SK-N-SH treated with all-trans-retinoic acid at 6 μM for 48 hours (cell line): ENCODE measurements around the gene SETDB2.

Experiments
- ARNTL ChIP-seq: fragments of 450-650 bp; formaldehyde crosslinking; IDR thresholded peaks from 2 replicates; pipeline ENCODE4 v1.5.0; 2020; ENCODE audit warnings: low read depth, mild to moderate bottlenecking, moderate library complexity, borderline replicate concordance
- CSDC2 ChIP-seq: fragments of 250-450 bp; sonication (Bioruptor Pico); IDR thresholded peaks from 2 replicates; pipeline ENCODE4 v1.5.0; 2020; ENCODE audit warnings: mild to moderate bottlenecking, moderate library complexity
- GLIS3 ChIP-seq: fragments of 250-450 bp; sonication (Bioruptor Pico); IDR thresholded peaks from 2 replicates; pipeline ENCODE4 v1.5.0; 2020; ENCODE audit warnings: mild to moderate bottlenecking, moderate library complexity
- PATZ1 ChIP-seq: fragments of 250-450 bp; sonication (Bioruptor Pico); IDR thresholded peaks from 2 replicates; pipeline ENCODE4 v1.8.0; 2020; ENCODE audit warnings: mild to moderate bottlenecking, moderate library complexity, borderline replicate concordance
- RARB ChIP-seq: fragments of 250-450 bp; sonication (Bioruptor Pico); IDR thresholded peaks from 2 replicates; pipeline ENCODE4 v1.8.0; 2021; ENCODE audit warnings: mild to moderate bottlenecking, moderate library complexity

GRCh38 chr13:49457221-49457620 is 13.1 kb downstream of the SETDB2 start:
- TF ChIP-seq CSDC2 (CRISPR knock-in tag) (no peak), GLIS3 (CRISPR knock-in tag) (no peak), RARB (CRISPR knock-in tag) (no peak), PATZ1 (CRISPR knock-in tag) (no peak), ARNTL (CRISPR knock-in tag) (no peak)
